Measurements from ENCODE around the gene AKNA. TPM values are rescaled to one million over a fixed set of nuclear protein-coding genes. Genes with fewer than 3 reads are reported as not detected.
A peak's percentile ranks its signal among the peaks of the same experiment; 100 is the strongest.

The AKNA gene
- total and polyA plus RNA-seq, 2 donors from 2014 or later = 6.1 to 52.1 TPM

DNA sequence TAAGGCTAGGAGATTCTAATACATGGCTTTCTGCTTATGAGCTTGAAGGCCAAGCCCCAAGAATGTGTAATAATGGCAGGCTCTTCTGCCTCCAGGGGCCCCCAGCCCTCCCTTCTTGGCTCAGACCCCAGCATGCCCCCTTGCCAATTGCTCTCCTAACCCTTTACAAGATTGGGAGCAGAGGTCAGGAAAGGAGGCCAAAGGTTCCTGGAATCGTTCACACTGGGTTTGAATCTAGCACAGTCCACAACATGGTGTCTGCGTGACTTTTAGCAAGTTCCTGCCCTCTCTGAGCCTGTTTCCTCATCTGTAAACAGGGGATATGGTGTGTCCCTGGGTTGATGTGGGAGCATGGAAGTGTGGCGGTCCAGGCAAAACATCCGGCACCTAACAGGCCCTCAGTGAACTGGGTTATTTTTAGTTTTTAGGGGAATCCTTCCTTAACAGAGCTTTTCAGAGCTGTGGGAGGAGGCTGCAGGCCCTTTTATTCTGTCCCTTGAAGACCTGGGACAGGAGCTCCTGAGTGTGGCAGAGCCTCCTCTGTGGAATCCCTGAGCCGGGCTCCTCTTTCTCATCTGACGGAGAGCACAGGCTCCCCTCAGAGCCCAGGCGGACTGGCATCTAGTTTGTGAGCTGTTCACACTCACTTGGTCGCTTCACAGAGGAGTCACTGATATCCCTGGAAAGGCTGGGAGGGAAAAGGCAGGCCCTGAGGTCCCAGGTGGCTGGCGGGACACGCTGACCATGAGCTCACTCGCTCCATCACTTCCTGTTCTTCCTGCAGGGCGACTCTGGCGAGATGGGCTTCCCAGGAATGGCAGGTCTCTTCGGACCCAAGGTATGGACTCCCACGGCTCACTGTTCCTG, 88.3 kb downstream of the AKNA start:
- Histone ChIP-seq H3K9me3 (ENCODE audit: control insufficient read depth in 2 of 3, insufficient read depth in 1 of 3, low read length in 3 of 3) (no peaks in the 10 kb centered on the region), H3K4me1 (ENCODE audit: control insufficient read depth in 2 of 3, insufficient read depth in 2 of 3, low read depth in 1 of 3, low read length in 3 of 3) (no peaks in the 10 kb centered on the region), H3K27ac (ENCODE audit: low read depth in 2 of 2, low read length in 2 of 2) (no peak overlapping the region), H3K9ac (ENCODE audit: low read length in 3 of 3) (no peak overlapping the region), H3K4me3 (ENCODE audit: low read length in 3 of 3) (no peak overlapping the region), H3K36me3 (ENCODE audit: control insufficient read depth in 2 of 3, insufficient read depth in 3 of 3, low read length in 3 of 3) (peaks cover 1 to 22% (median 8%) of the 10 kb centered on the region in 3 donors), H3K27me3 (ENCODE audit: control insufficient read depth, insufficient read depth, low read length) (no peaks in the 10 kb centered on the region)
- peak in 3 of 5 donors; percentile 7 to 51 (median 19) for DNase-seq
- FAIRE-seq = no peak
- intact Hi-C loops (cut with DNase I) = loop anchor here (10.0 kb wide), 1 partner anchor 215 kb away; no protein-coding TSS in a partner anchor
- TF ChIP-seq, protein P1, sequence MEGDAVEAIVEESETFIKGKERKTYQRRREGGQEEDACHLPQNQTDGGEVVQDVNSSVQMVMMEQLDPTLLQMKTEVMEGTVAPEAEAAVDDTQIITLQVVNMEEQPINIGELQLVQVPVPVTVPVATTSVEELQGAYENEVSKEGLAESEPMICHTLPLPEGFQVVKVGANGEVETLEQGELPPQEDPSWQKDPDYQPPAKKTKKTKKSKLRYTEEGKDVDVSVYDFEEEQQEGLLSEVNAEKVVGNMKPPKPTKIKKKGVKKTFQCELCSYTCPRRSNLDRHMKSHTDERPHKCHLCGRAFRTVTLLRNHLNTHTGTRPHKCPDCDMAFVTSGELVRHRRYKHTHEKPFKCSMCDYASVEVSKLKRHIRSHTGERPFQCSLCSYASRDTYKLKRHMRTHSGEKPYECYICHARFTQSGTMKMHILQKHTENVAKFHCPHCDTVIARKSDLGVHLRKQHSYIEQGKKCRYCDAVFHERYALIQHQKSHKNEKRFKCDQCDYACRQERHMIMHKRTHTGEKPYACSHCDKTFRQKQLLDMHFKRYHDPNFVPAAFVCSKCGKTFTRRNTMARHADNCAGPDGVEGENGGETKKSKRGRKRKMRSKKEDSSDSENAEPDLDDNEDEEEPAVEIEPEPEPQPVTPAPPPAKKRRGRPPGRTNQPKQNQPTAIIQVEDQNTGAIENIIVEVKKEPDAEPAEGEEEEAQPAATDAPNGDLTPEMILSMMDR (IDR thresholded peaks at IDR 0.05; ENCODE audit: borderline replicate concordance, extremely low read depth, insufficient read depth) = no peak

DNA sequence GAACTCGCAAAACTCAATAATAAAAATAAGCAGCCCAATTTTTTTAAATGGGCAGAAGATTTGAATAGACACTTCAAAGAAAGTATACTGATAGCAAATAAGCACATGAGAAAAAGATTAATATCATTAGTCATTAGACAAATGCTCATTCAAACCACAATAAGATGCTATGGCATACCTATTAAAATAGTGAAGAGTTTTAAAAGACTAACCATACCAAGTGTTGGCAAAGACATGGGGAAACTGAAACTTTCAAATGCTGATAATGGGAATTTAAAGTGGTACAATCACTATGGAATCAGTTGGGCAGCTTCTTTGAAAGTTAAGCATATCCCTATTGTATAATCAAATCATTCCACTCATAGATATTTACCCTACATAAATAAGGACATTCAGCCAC, 91.4 kb downstream of the AKNA start:
- FAIRE-seq (no peak), DNase-seq (no peak)
- Histone ChIP-seq H3K27ac (ENCODE audit: low read depth in 2 of 2, low read length in 2 of 2) (no peak overlapping the region), H3K27me3 (ENCODE audit: control insufficient read depth, insufficient read depth, low read length) (no peaks in the 10 kb centered on the region), H3K4me1 (ENCODE audit: control insufficient read depth in 2 of 3, insufficient read depth in 2 of 3, low read depth in 1 of 3, low read length in 3 of 3) (no peaks in the 10 kb centered on the region), H3K36me3 (ENCODE audit: control insufficient read depth in 2 of 3, insufficient read depth in 3 of 3, low read length in 3 of 3) (peaks cover 4 to 22% (median 7%) of the 10 kb centered on the region in 3 donors), H3K4me3 (ENCODE audit: low read length in 3 of 3) (no peak overlapping the region), H3K9ac (ENCODE audit: low read length in 3 of 3) (no peak overlapping the region), H3K9me3 (ENCODE audit: control insufficient read depth in 2 of 3, insufficient read depth in 1 of 3, low read length in 3 of 3) (no peaks in the 10 kb centered on the region)
- TF ChIP-seq, protein P1 (IDR thresholded peaks at IDR 0.05; ENCODE audit: borderline replicate concordance, extremely low read depth, insufficient read depth) = no peak
- intact Hi-C loops (cut with DNase I) = loop anchor here (10.0 kb wide), 1 partner anchor 212 kb away; no protein-coding TSS in a partner anchor

DNA sequence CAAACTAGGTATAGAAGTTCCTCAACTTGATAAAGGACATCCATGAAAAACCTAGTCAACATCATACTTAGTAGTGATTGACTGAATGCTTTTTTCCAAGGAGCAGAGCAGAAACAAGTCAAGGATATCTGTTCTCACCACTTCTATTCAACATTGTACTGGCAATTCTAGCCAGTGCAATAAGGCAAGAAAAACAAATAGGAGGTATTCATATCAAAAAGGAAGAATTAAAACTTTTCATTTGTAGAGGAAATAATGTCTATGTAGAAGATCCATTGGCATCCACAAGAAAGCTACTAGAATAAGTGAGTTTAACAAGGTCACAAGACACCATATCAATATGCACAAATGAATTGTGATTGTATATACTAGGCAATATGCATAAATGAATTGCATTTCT, 93.1 kb downstream of the AKNA start:
- Histone ChIP-seq H3K27ac (ENCODE audit: low read depth in 2 of 2, low read length in 2 of 2) (no peak overlapping the region), H3K36me3 (ENCODE audit: control insufficient read depth in 2 of 3, insufficient read depth in 3 of 3, low read length in 3 of 3) (peaks cover 4 to 13% (median 7%) of the 10 kb centered on the region in 3 donors), H3K4me1 (ENCODE audit: control insufficient read depth in 2 of 3, insufficient read depth in 2 of 3, low read depth in 1 of 3, low read length in 3 of 3) (no peaks in the 10 kb centered on the region), H3K9me3 (ENCODE audit: control insufficient read depth in 2 of 3, insufficient read depth in 1 of 3, low read length in 3 of 3) (no peaks in the 10 kb centered on the region), H3K4me3 (ENCODE audit: low read length in 3 of 3) (no peak overlapping the region), H3K27me3 (ENCODE audit: control insufficient read depth, insufficient read depth, low read length) (no peaks in the 10 kb centered on the region), H3K9ac (ENCODE audit: low read length in 3 of 3) (no peak overlapping the region)
- intact Hi-C loops (cut with DNase I) = loop anchor here (10.0 kb wide), 1 partner anchor 210 kb away; no protein-coding TSS in a partner anchor
- DNase-seq (no peak), FAIRE-seq (no peak)
- TF ChIP-seq, protein P1 (IDR thresholded peaks at IDR 0.05; ENCODE audit: borderline replicate concordance, extremely low read depth, insufficient read depth) = no peak

All from kidney (tissue), 14 donors.